GM23248 (cell line): ENCODE measurements around the gene MYBPC1. TPM values are rescaled to one million over a fixed set of nuclear protein-coding genes. Genes with fewer than 3 reads are reported as not detected.

ENCODE experiments used
- DNase-seq: peaks from one replicate; pipeline ENCODE4 v3.0.0-alpha.2; 2015
- H2AFZ ChIP-seq: fragments of 200-600 bp; sonication (generic); 2 replicates; pipeline ENCODE4 v1.6.1; 2016; ENCODE audit warnings: antibody characterized with exemption
- H3F3A ChIP-seq: fragments of 200-600 bp; sonication (generic); 2 replicates; pipeline ENCODE4 v1.6.1; 2016; ENCODE audit warnings: mild to moderate bottlenecking, antibody characterized with exemption, mixed run types; ENCODE audit not compliant: insufficient read depth
- H3K27ac ChIP-seq: fragments of 200-600 bp; sonication (generic); 2 replicates; pipeline ENCODE4 v1.5.1; 2016; ENCODE audit warnings: mild to moderate bottlenecking
- H3K27me3 ChIP-seq: fragments of 200-600 bp; sonication (generic); replicated peaks from 2 replicates; pipeline ENCODE4 v1.6.1; 2016; ENCODE audit warnings: mild to moderate bottlenecking; ENCODE audit not compliant: insufficient read depth
- H3K36me3 ChIP-seq: fragments of 200-600 bp; sonication (generic); 2 replicates; pipeline ENCODE4 v1.6.1; 2016; ENCODE audit warnings: low read depth, mild to moderate bottlenecking
- H3K4me1 ChIP-seq: fragments of 200-600 bp; sonication (generic); 2 replicates; pipeline ENCODE4 v1.6.1; 2016; ENCODE audit warnings: mild to moderate bottlenecking; ENCODE audit not compliant: insufficient read depth
- H3K4me2 ChIP-seq: fragments of 200-600 bp; sonication (generic); one replicate; pipeline ENCODE4 v1.6.1; 2016; ENCODE audit warnings: mild to moderate bottlenecking; ENCODE audit not compliant: unreplicated experiment
- H3K4me3 ChIP-seq: fragments of 200-600 bp; sonication (generic); 2 replicates; pipeline ENCODE4 v1.5.1; 2016; ENCODE audit warnings: mild to moderate bottlenecking
- H3K79me2 ChIP-seq: fragments of 200-600 bp; sonication (generic); 2 replicates; pipeline ENCODE4 v1.6.1; 2016; ENCODE audit warnings: mild to moderate bottlenecking; ENCODE audit not compliant: insufficient read depth
- H3K9ac ChIP-seq: fragments of 200-600 bp; sonication (generic); 2 replicates; pipeline ENCODE4 v1.6.1; 2016; ENCODE audit warnings: mild to moderate bottlenecking
- H3K9me2 ChIP-seq: fragments of 200-600 bp; sonication (generic); 2 replicates; pipeline ENCODE4 v1.6.1; 2016; ENCODE audit warnings: mixed run types, mild to moderate bottlenecking, moderate library complexity; ENCODE audit not compliant: insufficient read depth
- H3K9me3 ChIP-seq: fragments of 200-600 bp; sonication (generic); one replicate; pipeline ENCODE4 v1.6.1; 2017; ENCODE audit warnings: low read depth
- H4K20me1 ChIP-seq: fragments of 200-600 bp; sonication (generic); 2 replicates; pipeline ENCODE4 v1.6.0; 2016; ENCODE audit not compliant: insufficient read depth
- EZH2 ChIP-seq: fragments of 200-600 bp; sonication (generic); IDR thresholded peaks from 2 replicates; pipeline ENCODE4 v1.6.1; 2018; ENCODE audit warnings: antibody characterized with exemption, mild to moderate bottlenecking; ENCODE audit not compliant: insufficient read depth, poor library complexity, severe bottlenecking
- EZH2phosphoT487 ChIP-seq: fragments of 200-600 bp; sonication (generic); IDR thresholded peaks from 2 replicates; pipeline ENCODE4 v1.6.1; 2018; ENCODE audit warnings: antibody characterized with exemption, moderate library complexity, mild to moderate bottlenecking, low read depth; ENCODE audit not compliant: insufficient read depth
- WGBS, 2 experiments: methylation state at CpG; one replicate each; pipeline ENCODE4 v1.1.6; 2015 to 2017; ENCODE audit warnings: low lambda C conversion rate in 2 of 2, low coverage in 1 of 2; ENCODE audit errors: missing lambda C conversion rate in 2 of 2; 5-methylcytosine and 5-hydroxymethylcytosine counted together
- in situ Hi-C: fragments of 300-500 bp; cut with MboI; formaldehyde crosslinking; loops from 2 replicates; pipeline ENCODE4 v1.15.0; 2020
- polyA plus RNA-seq: library from polyadenylated mRNA; unstranded; fragments of >200 nt; fragmentation: Nextera tagmentation; extraction: Ambion mirVana; gene quantifications from 2 replicates; pipeline ENCODE4 v1.2.1, GENCODE V29; 2016
- total RNA-seq: library from RNA; depleted of rRNA; stranded (reverse); fragments of >200 nt; shearing (Covaris generic); gene quantifications from 2 replicates; pipeline ENCODE4 v1.2.3, GENCODE V29; 2014

Gene MYBPC1
- total and polyA plus RNA-seq, 2 experiments from 2014 or later, result not detected

DNA sequence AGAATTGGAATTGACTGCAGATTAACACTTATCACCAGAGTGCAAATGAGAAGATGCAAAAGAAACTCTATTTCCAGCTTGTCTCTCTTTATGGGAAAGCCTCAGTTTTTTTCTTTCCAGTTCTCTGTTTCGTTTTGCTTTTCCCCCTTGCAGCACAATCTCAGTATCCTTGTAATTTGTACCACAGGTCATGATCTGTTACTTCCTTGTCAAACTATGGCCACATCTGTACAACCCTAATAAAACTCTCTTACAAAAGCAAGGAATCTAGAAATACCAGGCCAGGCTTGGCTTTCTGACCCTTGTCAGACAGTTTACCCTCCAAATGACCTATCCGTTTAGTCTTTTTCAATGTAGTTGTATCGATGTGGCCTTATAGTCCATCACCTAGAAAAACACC, 33.9 kb downstream of the MYBPC1 start:
- H3K4me1 ChIP-seq, result no peaks in the 10 kb centered on the region
- in situ Hi-C loops, result no loop called here
- no peaks in the 10 kb centered on the region for H3K36me3 ChIP-seq

DNA sequence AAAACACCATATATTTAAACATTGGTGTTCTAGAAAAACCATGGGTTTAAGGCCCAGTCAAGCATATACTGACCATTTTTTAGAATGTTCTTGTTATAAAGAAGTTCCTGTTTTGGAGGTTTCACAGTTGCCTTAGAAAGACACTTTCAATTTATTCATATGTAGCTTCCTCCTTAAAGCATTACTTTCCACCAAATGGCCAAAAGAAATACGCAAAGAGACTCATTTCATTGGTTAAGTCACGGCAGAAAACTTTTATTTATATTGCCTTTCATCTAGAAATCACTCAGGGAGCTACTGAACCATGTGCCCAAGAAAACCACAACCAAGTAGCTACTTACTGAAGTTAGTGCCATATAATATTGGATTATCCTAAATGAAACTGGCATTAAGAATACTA, 40.0 kb downstream of the MYBPC1 start:
- Histone ChIP-seq H3K9me2 (no peaks in the 10 kb centered on the region), H3K27me3 (no peaks in the 10 kb centered on the region), H3K79me2 (no peaks in the 10 kb centered on the region), H2AFZ (no peak overlapping the region), H3K4me1 (no peaks in the 10 kb centered on the region), H4K20me1 (no peaks in the 10 kb centered on the region), H3F3A (no peaks in the 10 kb centered on the region), H3K27ac (no peak overlapping the region), H3K9ac (no peak overlapping the region), H3K36me3 (no peaks in the 10 kb centered on the region), H3K4me3 (no peak overlapping the region), H3K4me2 (no peak overlapping the region), H3K9me3 (no peaks in the 10 kb centered on the region)
- in situ Hi-C loops, result no loop called here
- WGBS, 2 experiments, result 34 to 41% methylated on average over 2 of the region's 2 CpGs
- no peak for DNase-seq
- TF ChIP-seq EZH2 (no peak), EZH2phosphoT487 (no peak)

More for the DNA sequence above, 33.9 kb downstream of the MYBPC1 start:
- H3K9me2 ChIP-seq, result no peaks in the 10 kb centered on the region
- TF ChIP-seq EZH2phosphoT487, result no peak
- no peak for TF ChIP-seq EZH2
- no peak overlapping the region for H3K4me3 ChIP-seq
- H3K27ac ChIP-seq, result no peak overlapping the region
- WGBS, 2 experiments, result 56 to 60% methylated on average over 3 of the region's 3 CpGs
- no peak overlapping the region for H2AFZ ChIP-seq
- H3K27me3 ChIP-seq, result no peaks in the 10 kb centered on the region
- H3K4me2 ChIP-seq, result no peak overlapping the region
- no peak for DNase-seq
- H4K20me1 ChIP-seq, result no peaks in the 10 kb centered on the region
- no peaks in the 10 kb centered on the region for H3K9me3 ChIP-seq
- H3K79me2 ChIP-seq, result no peaks in the 10 kb centered on the region
- no peak overlapping the region for H3K9ac ChIP-seq
- no peaks in the 10 kb centered on the region for H3F3A ChIP-seq

DNA sequence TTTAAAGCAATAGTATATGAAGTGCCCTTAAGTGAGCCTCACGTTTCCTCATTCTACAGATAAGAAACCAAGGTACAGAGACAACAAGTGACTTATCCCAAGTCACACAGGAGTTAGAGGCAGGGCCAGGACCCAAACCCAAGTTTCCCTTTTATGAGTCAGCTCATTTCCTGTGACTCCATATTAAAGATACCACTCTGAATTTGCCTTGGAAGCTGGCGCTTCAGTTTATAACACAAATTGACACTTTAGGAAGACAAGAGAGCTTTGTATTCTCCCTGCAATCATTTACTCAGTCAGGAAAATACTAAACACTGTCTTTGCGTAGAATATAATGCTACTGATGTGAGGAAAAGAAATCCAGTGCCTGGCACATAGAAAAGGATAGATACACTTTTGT, 43.2 kb downstream of the MYBPC1 start:
- Histone ChIP-seq H4K20me1 (no peaks in the 10 kb centered on the region), H3K9me3 (no peaks in the 10 kb centered on the region), H3K27ac (no peak overlapping the region), H3K9me2 (no peaks in the 10 kb centered on the region), H3K4me1 (no peaks in the 10 kb centered on the region), H3K9ac (no peak overlapping the region), H3F3A (no peaks in the 10 kb centered on the region), H3K36me3 (no peaks in the 10 kb centered on the region), H3K27me3 (0 out of 2 replicates have a peak, but pooled peaks cover 2% of the 10 kb centered on the region), H2AFZ (no peak overlapping the region), H3K79me2 (no peaks in the 10 kb centered on the region), H3K4me2 (no peak overlapping the region), H3K4me3 (no peak overlapping the region)
- no peak for DNase-seq
- WGBS, 2 experiments, result 65 to 73% methylated on average over 3 of the region's 3 CpGs
- TF ChIP-seq EZH2phosphoT487 (no peak), EZH2 (no peak)
- in situ Hi-C loops, result no loop called here

DNA sequence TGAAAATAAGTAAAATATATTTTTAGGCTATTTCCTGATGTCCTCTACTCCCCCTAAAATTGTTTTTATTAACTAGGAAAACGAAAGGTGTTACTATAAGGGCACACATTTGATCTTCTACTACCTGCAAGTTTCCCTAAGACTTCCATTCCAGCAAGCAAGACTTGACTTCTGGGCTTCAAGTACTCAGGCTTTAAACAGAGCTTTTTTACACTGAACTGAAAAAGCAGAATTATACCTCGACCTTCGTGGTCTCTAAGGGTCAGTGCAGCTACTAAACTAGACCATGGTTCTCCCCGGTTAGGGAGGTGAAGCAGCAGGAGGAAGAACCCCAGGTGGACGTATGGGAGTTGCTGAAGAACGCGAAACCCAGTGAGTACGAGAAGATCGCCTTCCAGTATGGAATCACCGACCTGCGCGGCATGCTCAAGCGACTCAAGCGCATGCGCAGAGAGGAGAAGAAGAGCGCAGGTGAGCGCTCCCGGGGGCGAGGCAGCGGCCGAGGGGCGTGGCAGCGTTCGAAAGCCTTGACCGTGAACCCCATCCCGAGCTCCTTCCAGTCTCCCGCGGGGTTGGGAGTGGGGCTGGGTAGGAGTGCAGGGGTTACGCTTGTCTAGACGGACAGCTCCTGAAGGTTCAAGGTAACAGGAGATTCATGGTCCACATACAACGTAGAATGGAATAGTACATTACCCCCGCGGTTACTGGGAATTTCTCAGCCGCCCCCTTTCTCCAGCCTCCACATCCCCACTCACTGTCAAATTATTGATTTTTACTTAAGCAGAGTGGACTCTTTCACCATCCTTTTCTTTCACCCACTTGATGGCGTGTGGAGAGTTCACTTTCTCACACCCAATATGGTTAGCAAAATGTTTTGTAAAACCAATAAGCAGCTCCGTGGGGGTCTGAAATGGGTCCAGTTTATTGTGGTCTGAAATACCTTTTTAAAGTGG, 47.6 kb downstream of the MYBPC1 start:
- Histone ChIP-seq H4K20me1 (no peaks in the 10 kb centered on the region), H3F3A (no peaks in the 10 kb centered on the region), H3K27me3 (0 out of 2 replicates have a peak, but pooled peaks cover 2% of the 10 kb centered on the region), H3K4me1 (no peaks in the 10 kb centered on the region), H3K9me2 (no peaks in the 10 kb centered on the region), H3K79me2 (no peaks in the 10 kb centered on the region), H3K4me2 (no peak overlapping the region), H2AFZ (no peak overlapping the region), H3K9me3 (no peaks in the 10 kb centered on the region), H3K9ac (no peak overlapping the region), H3K36me3 (no peaks in the 10 kb centered on the region), H3K27ac (no peak overlapping the region), H3K4me3 (no peak overlapping the region)
- TF ChIP-seq EZH2 (no peak), EZH2phosphoT487 (no peak)
- in situ Hi-C loops, result no loop called here
- DNase-seq, result no peak
- 45 to 46% methylated on average over 34 to 36 of the region's 36 CpGs for WGBS, 2 experiments
